ENCODE data around the gene SDK1. TPM values are rescaled to one million over a fixed set of nuclear protein-coding genes. Genes with fewer than 3 reads are reported as not detected.

Gene SDK1
- total and polyA plus RNA-seq, 2 of the 8 experiments (the other 6 are each of a cell fraction or from before 2014, with no cell fraction given): 3.3 to 7.2 TPM

DNA sequence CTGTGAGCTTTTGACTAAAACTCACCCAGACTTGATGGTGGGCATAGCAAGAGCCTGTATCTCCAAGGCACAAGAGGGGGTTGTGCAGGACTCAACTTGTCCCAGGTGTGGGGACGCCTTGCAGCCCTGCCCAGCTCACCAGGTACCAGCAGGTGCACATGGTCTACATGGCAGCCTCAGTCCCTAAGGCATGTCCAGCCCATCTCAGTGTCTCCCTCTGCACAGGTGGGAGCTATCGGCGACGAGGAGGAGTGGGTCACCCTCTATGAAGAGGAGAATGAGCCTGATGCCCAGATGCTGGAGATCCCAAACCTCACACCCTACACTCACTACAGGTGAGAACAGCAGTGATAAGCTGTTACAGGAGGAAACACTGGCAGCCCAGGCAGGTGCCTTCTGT lies 809.4 kb downstream of the SDK1 start:
- no peaks in the 10 kb centered on the region for H3K79me2 ChIP-seq (ENCODE audit: control insufficient read depth in 1 of 2, insufficient read depth in 2 of 2, low read length in 2 of 2)
- H3K4me1 ChIP-seq (replicated peaks in 1 of 4; ENCODE audit: control insufficient read depth in 3 of 4, insufficient read depth in 4 of 4, low read length in 3 of 4): no peaks in the 10 kb centered on the region; a peak in 1 of 7 replicates
- peaks cover 0 to 3% of the 10 kb centered on the region in 2 experiments; a peak in 1 of 4 replicates for H3K9me3 ChIP-seq (ENCODE audit: insufficient read depth in 2 of 2, low read depth in 1 of 2, low read length in 1 of 2)
- no peak overlapping the region for H2BK5ac ChIP-seq (ENCODE audit: low read depth, low read length)
- no peak for FAIRE-seq
- H3K36me3 ChIP-seq (ENCODE audit: control insufficient read depth in 2 of 4, insufficient read depth in 4 of 4, low read length in 3 of 4): no peaks in the 10 kb centered on the region; a peak in 1 of 8 replicates
- DNase-seq (ENCODE audit: low read depth in 1 of 2, low spot score in 2 of 2): no peak
- H2AK5ac ChIP-seq (ENCODE audit: low read depth, low read length): 0 out of 2 replicates have a peak overlapping the region, but pooled peaks have one; percentile 17
- no peak overlapping the region for H2BK120ac ChIP-seq (replicated peaks; ENCODE audit: low read depth, low read length)
- H2BK12ac ChIP-seq (ENCODE audit: low read depth, low read length): no peak overlapping the region
- no peak overlapping the region for H3K14ac ChIP-seq (ENCODE audit: insufficient read length)
- H4K20me1 ChIP-seq (replicated peaks in 1 of 2; ENCODE audit: control insufficient read depth in 1 of 2, insufficient read depth in 2 of 2, low read length in 2 of 2): no peaks in the 10 kb centered on the region
- no peak overlapping the region for H3K18ac ChIP-seq (ENCODE audit: extremely low read depth, low read length)
- no peak overlapping the region for H4K91ac ChIP-seq (replicated peaks; ENCODE audit: insufficient read length, low read length)
- ChIA-PET CTCF (ENCODE audit: partially characterized antibody) (interaction anchor here (0.7 to 1.2 kb wide), 3 partner anchors 8 to 369 kb away, joined by 3 to 4 read pairs (median 3); no protein-coding TSS in a partner anchor), POLR2A (ENCODE audit: partially characterized antibody) (interaction anchor here (1.4 kb wide), 1 partner anchor 19 kb away, joined by 3 read pairs; no protein-coding TSS in a partner anchor)
- H4K8ac ChIP-seq (ENCODE audit: extremely low read depth, insufficient read depth, low read length): no peak overlapping the region
- H3K56ac ChIP-seq (replicated peaks; ENCODE audit: insufficient read length, low read depth, low read length): no peak overlapping the region
- H3K23ac ChIP-seq (ENCODE audit: insufficient read length): no peak overlapping the region
- no peak overlapping the region for H3K9ac ChIP-seq (replicated peaks in 1 of 4; ENCODE audit: extremely low read depth in 1 of 4, low read depth in 3 of 4, low read length in 3 of 4)
- H3K27me3 ChIP-seq (replicated peaks in 1 of 4; ENCODE audit: control insufficient read depth in 3 of 4, extremely low read depth in 1 of 4, insufficient read depth in 3 of 4, low read length in 3 of 4): no peaks in the 10 kb centered on the region; a peak in 1 of 7 replicates
- H3K23me2 ChIP-seq (ENCODE audit: low read depth, low read length): no peaks in the 10 kb centered on the region
- no peak overlapping the region for H2BK15ac ChIP-seq (ENCODE audit: low read length)
- 91% methylated on average over 4 of the region's 4 CpGs; no CpG with 5 or more reads in 1 of the 2 experiments for WGBS, 2 experiments (ENCODE audit: extremely low coverage in 1 of 2, insufficient coverage in 1 of 2, insufficient read length in 1 of 2, insufficient replicate concordance in 2 of 2, low coverage in 1 of 2, low lambda C conversion rate in 2 of 2, missing lambda C conversion rate in 1 of 2)
- H3K27ac ChIP-seq (ENCODE audit: low read depth, low read length): no peak overlapping the region
- no peak overlapping the region for H3K4me2 ChIP-seq (ENCODE audit: insufficient read depth in 1 of 2, low read depth in 2 of 2, low read length in 2 of 2)
- H3K4me3 ChIP-seq (ENCODE audit: extremely low read depth in 1 of 4, insufficient read depth in 2 of 4, low read depth in 3 of 4, low read length in 4 of 4): no peak overlapping the region
- H4K5ac ChIP-seq (ENCODE audit: insufficient read length, low read depth, low read length): no peak overlapping the region
- H2BK20ac ChIP-seq (ENCODE audit: low read length): no peak overlapping the region
- H2AFZ ChIP-seq (ENCODE audit: low read length): no peak overlapping the region
- H3K79me1 ChIP-seq (ENCODE audit: low read depth, low read length): no peaks in the 10 kb centered on the region
- no peak overlapping the region for H3K4ac ChIP-seq (replicated peaks; ENCODE audit: insufficient read length, low read depth, low read length)
- TF ChIP-seq TBP (IDR thresholded peaks at IDR 0.05; ENCODE audit: low read depth, low read length) (no peak), HDAC2 (IDR thresholded peaks at IDR 0.05; ENCODE audit: borderline replicate concordance in 1 of 2, low read depth in 2 of 2, low read length in 2 of 2) (no peak), EZH2 (IDR thresholded peaks at IDR 0.05; ENCODE audit: low read depth, low read length, severe bottlenecking) (no peak), YY1 (IDR thresholded peaks at IDR 0.05; ENCODE audit: low read depth, low read length) (no peak), CBX5 (IDR thresholded peaks at IDR 0.05; ENCODE audit: low read depth, low read length) (no peak), SP4 (IDR thresholded peaks at IDR 0.05; ENCODE audit: low read length) (no peak), TAF1 (IDR thresholded peaks at IDR 0.05; ENCODE audit: low read depth, low read length) (no peak), CEBPB (IDR thresholded peaks at IDR 0.05; ENCODE audit: low read depth, low read length) (no peak), GABPA (IDR thresholded peaks at IDR 0.05; ENCODE audit: borderline replicate concordance, insufficient read depth, low read length) (no peak), HDAC6 (IDR thresholded peaks at IDR 0.05; ENCODE audit: low read depth, low read length) (no peak), EGR1 (IDR thresholded peaks at IDR 0.05; ENCODE audit: borderline replicate concordance, low read depth, low read length) (no peak), SUZ12 (IDR thresholded peaks at IDR 0.05; ENCODE audit: low read length) (no peak), FOSL1 (IDR thresholded peaks at IDR 0.05; ENCODE audit: insufficient read depth, low read depth, low read length) (no peak), BACH1 (IDR thresholded peaks at IDR 0.05; ENCODE audit: low read length) (no peak), TAF7 (optimal IDR thresholded peaks at IDR 0.05; ENCODE audit: borderline replicate concordance, low read depth, low read length) (no peak)
